ENCODE results near the gene RDH13.

The RDH13 gene

GRCh38 chr19:55083004-55083850, 20.3 kb upstream of the RDH13 start:
- no peak overlapping the region for H3K4me3 ChIP-seq (ENCODE audit: low read depth in 1 of 2, low read length in 2 of 2)
- H3K9me3 ChIP-seq (ENCODE audit: control insufficient read depth in 1 of 2, low read length in 2 of 2): no peaks in the 10 kb centered on the region
- no peaks in the 10 kb centered on the region for H3K36me3 ChIP-seq (ENCODE audit: control insufficient read depth in 1 of 2, insufficient read depth in 2 of 2, low read length in 2 of 2)
- H3K27me3 ChIP-seq (ENCODE audit: control insufficient read depth in 1 of 2, insufficient read depth in 2 of 2, low read length in 2 of 2): peaks cover 14 to 32% of the 10 kb centered on the region in 2 donors
- H3K27ac ChIP-seq (ENCODE audit: low read depth, low read length): no peak overlapping the region
- peaks cover 24 to 35% of the 10 kb centered on the region in 2 donors for H3K4me1 ChIP-seq (ENCODE audit: control insufficient read depth in 1 of 2, insufficient read depth in 2 of 2, low read length in 2 of 2)
- no peak overlapping the region for H3K9ac ChIP-seq (ENCODE audit: low read depth in 1 of 2, low read length in 2 of 2)

- no peak overlapping the region for H3K27ac ChIP-seq (ENCODE audit: low read depth, low read length)
- H3K4me1 ChIP-seq (ENCODE audit: control insufficient read depth in 1 of 2, insufficient read depth in 2 of 2, low read length in 2 of 2): peaks cover 20 to 25% of the 10 kb centered on the region in 2 donors
- H3K4me3 ChIP-seq (ENCODE audit: low read depth in 1 of 2, low read length in 2 of 2): peak overlapping the region; percentile 15 to 63
- no peak overlapping the region for H3K9ac ChIP-seq (ENCODE audit: low read depth in 1 of 2, low read length in 2 of 2)
- no peaks in the 10 kb centered on the region for H3K9me3 ChIP-seq (ENCODE audit: control insufficient read depth in 1 of 2, low read length in 2 of 2)
- H3K27me3 ChIP-seq (ENCODE audit: control insufficient read depth in 1 of 2, insufficient read depth in 2 of 2, low read length in 2 of 2): peaks cover 11 to 32% of the 10 kb centered on the region in 2 donors
- no peaks in the 10 kb centered on the region for H3K36me3 ChIP-seq (ENCODE audit: control insufficient read depth in 1 of 2, insufficient read depth in 2 of 2, low read length in 2 of 2)
Observed at GRCh38 chr19:55082020-55082851, 19.3 kb upstream of the RDH13 start.

- Histone ChIP-seq H3K27ac (ENCODE audit: low read depth, low read length) (no peak overlapping the region), H3K27me3 (ENCODE audit: control insufficient read depth in 1 of 2, insufficient read depth in 2 of 2, low read length in 2 of 2) (peaks cover 11 to 28% of the 10 kb centered on the region in 2 donors), H3K9ac (ENCODE audit: low read depth in 1 of 2, low read length in 2 of 2) (no peak overlapping the region), H3K4me1 (ENCODE audit: control insufficient read depth in 1 of 2, insufficient read depth in 2 of 2, low read length in 2 of 2) (peaks cover 15 to 20% of the 10 kb centered on the region in 2 donors), H3K36me3 (ENCODE audit: control insufficient read depth in 1 of 2, insufficient read depth in 2 of 2, low read length in 2 of 2) (no peaks in the 10 kb centered on the region), H3K4me3 (ENCODE audit: low read depth in 1 of 2, low read length in 2 of 2) (peak overlapping the region; percentile 15 to 63), H3K9me3 (ENCODE audit: control insufficient read depth in 1 of 2, low read length in 2 of 2) (no peaks in the 10 kb centered on the region)
Observed at GRCh38 chr19:55081770-55082019, 18.7 kb upstream of the RDH13 start.

GRCh38 chr19:55080968-55081769, 18.2 kb upstream of the RDH13 start:
- Histone ChIP-seq H3K4me3 (ENCODE audit: low read depth in 1 of 2, low read length in 2 of 2) (peak overlapping the region; percentile 63 to 69), H3K27ac (ENCODE audit: low read depth, low read length) (peak overlapping the region; percentile 75), H3K9me3 (ENCODE audit: control insufficient read depth in 1 of 2, low read length in 2 of 2) (no peaks in the 10 kb centered on the region), H3K27me3 (ENCODE audit: control insufficient read depth in 1 of 2, insufficient read depth in 2 of 2, low read length in 2 of 2) (peaks cover 8 to 25% of the 10 kb centered on the region in 2 donors), H3K4me1 (ENCODE audit: control insufficient read depth in 1 of 2, insufficient read depth in 2 of 2, low read length in 2 of 2) (peaks cover 15 to 20% of the 10 kb centered on the region in 2 donors), H3K9ac (ENCODE audit: low read depth in 1 of 2, low read length in 2 of 2) (peak overlapping the region; percentile 50 to 54), H3K36me3 (ENCODE audit: control insufficient read depth in 1 of 2, insufficient read depth in 2 of 2, low read length in 2 of 2) (no peaks in the 10 kb centered on the region)

- peak overlapping the region; percentile 63 to 69 for H3K4me3 ChIP-seq (ENCODE audit: low read depth in 1 of 2, low read length in 2 of 2)
- H3K36me3 ChIP-seq (ENCODE audit: control insufficient read depth in 1 of 2, insufficient read depth in 2 of 2, low read length in 2 of 2): no peaks in the 10 kb centered on the region
- peak overlapping the region; percentile 50 to 54 for H3K9ac ChIP-seq (ENCODE audit: low read depth in 1 of 2, low read length in 2 of 2)
- no peaks in the 10 kb centered on the region for H3K9me3 ChIP-seq (ENCODE audit: control insufficient read depth in 1 of 2, low read length in 2 of 2)
- H3K27me3 ChIP-seq (ENCODE audit: control insufficient read depth in 1 of 2, insufficient read depth in 2 of 2, low read length in 2 of 2): peaks cover under 1 to 19% of the 10 kb centered on the region in 2 donors
- H3K4me1 ChIP-seq (ENCODE audit: control insufficient read depth in 1 of 2, insufficient read depth in 2 of 2, low read length in 2 of 2): peaks cover 19 to 20% of the 10 kb centered on the region in 2 donors
- H3K27ac ChIP-seq (ENCODE audit: low read depth, low read length): peak overlapping the region; percentile 75
Observed at GRCh38 chr19:55080121-55080967, 17.4 kb upstream of the RDH13 start.

- peaks cover 22 to 24% of the 10 kb centered on the region in 2 donors for H3K4me1 ChIP-seq (ENCODE audit: control insufficient read depth in 1 of 2, insufficient read depth in 2 of 2, low read length in 2 of 2)
- peak overlapping the region in 1 of 2 donors; percentile 69 for H3K4me3 ChIP-seq (ENCODE audit: low read depth in 1 of 2, low read length in 2 of 2)
- H3K27ac ChIP-seq (ENCODE audit: low read depth, low read length): no peak overlapping the region
- H3K27me3 ChIP-seq (ENCODE audit: control insufficient read depth in 1 of 2, insufficient read depth in 2 of 2, low read length in 2 of 2): peaks cover 0 to 19% of the 10 kb centered on the region in 2 donors
- H3K9ac ChIP-seq (ENCODE audit: low read depth in 1 of 2, low read length in 2 of 2): peak overlapping the region in 1 of 2 donors; percentile 9
- no peaks in the 10 kb centered on the region for H3K9me3 ChIP-seq (ENCODE audit: control insufficient read depth in 1 of 2, low read length in 2 of 2)
- H3K36me3 ChIP-seq (ENCODE audit: control insufficient read depth in 1 of 2, insufficient read depth in 2 of 2, low read length in 2 of 2): no peaks in the 10 kb centered on the region
Observed at GRCh38 chr19:55079400-55080038, 16.6 kb upstream of the RDH13 start.

GRCh38 chr19:55078996-55079395, 16.0 kb upstream of the RDH13 start:
- no peak overlapping the region for H3K9ac ChIP-seq (ENCODE audit: low read depth in 1 of 2, low read length in 2 of 2)
- H3K27ac ChIP-seq (ENCODE audit: low read depth, low read length): no peak overlapping the region
- H3K36me3 ChIP-seq (ENCODE audit: control insufficient read depth in 1 of 2, insufficient read depth in 2 of 2, low read length in 2 of 2): no peaks in the 10 kb centered on the region
- H3K9me3 ChIP-seq (ENCODE audit: control insufficient read depth in 1 of 2, low read length in 2 of 2): no peaks in the 10 kb centered on the region
- peaks cover 0 to 19% of the 10 kb centered on the region in 2 donors for H3K27me3 ChIP-seq (ENCODE audit: control insufficient read depth in 1 of 2, insufficient read depth in 2 of 2, low read length in 2 of 2)
- H3K4me1 ChIP-seq (ENCODE audit: control insufficient read depth in 1 of 2, insufficient read depth in 2 of 2, low read length in 2 of 2): peaks cover 22 to 24% of the 10 kb centered on the region in 2 donors
- H3K4me3 ChIP-seq (ENCODE audit: low read depth in 1 of 2, low read length in 2 of 2): no peak overlapping the region

- Histone ChIP-seq H3K4me1 (ENCODE audit: control insufficient read depth in 1 of 2, insufficient read depth in 2 of 2, low read length in 2 of 2) (peaks cover 21 to 22% of the 10 kb centered on the region in 2 donors), H3K4me3 (ENCODE audit: low read depth in 1 of 2, low read length in 2 of 2) (no peak overlapping the region), H3K27me3 (ENCODE audit: control insufficient read depth in 1 of 2, insufficient read depth in 2 of 2, low read length in 2 of 2) (peaks cover 0 to 10% of the 10 kb centered on the region in 2 donors), H3K27ac (ENCODE audit: low read depth, low read length) (no peak overlapping the region), H3K9me3 (ENCODE audit: control insufficient read depth in 1 of 2, low read length in 2 of 2) (no peaks in the 10 kb centered on the region), H3K9ac (ENCODE audit: low read depth in 1 of 2, low read length in 2 of 2) (no peak overlapping the region), H3K36me3 (ENCODE audit: control insufficient read depth in 1 of 2, insufficient read depth in 2 of 2, low read length in 2 of 2) (no peaks in the 10 kb centered on the region)
Observed at GRCh38 chr19:55077106-55077505, 14.2 kb upstream of the RDH13 start.

GRCh38 chr19:55076321-55076720, 13.4 kb upstream of the RDH13 start:
- Histone ChIP-seq H3K9me3 (ENCODE audit: control insufficient read depth in 1 of 2, low read length in 2 of 2) (no peaks in the 10 kb centered on the region), H3K36me3 (ENCODE audit: control insufficient read depth in 1 of 2, insufficient read depth in 2 of 2, low read length in 2 of 2) (no peaks in the 10 kb centered on the region), H3K4me3 (ENCODE audit: low read depth in 1 of 2, low read length in 2 of 2) (no peak overlapping the region), H3K27me3 (ENCODE audit: control insufficient read depth in 1 of 2, insufficient read depth in 2 of 2, low read length in 2 of 2) (peaks cover 0 to 6% of the 10 kb centered on the region in 2 donors), H3K9ac (ENCODE audit: low read depth in 1 of 2, low read length in 2 of 2) (no peak overlapping the region), H3K27ac (ENCODE audit: low read depth, low read length) (no peak overlapping the region), H3K4me1 (ENCODE audit: control insufficient read depth in 1 of 2, insufficient read depth in 2 of 2, low read length in 2 of 2) (peaks cover 23 to 30% of the 10 kb centered on the region in 2 donors)
